Hepatocyte (in vitro differentiated cells): Measurements from ENCODE around the gene ACTR3C. TPM values are rescaled to one million over a fixed set of nuclear protein-coding genes. Genes with fewer than 3 reads are reported as not detected.

Experiments
- DNase-seq: peaks from one replicate; pipeline ENCODE4 v3.0.0-alpha.2; 2016; ENCODE audit warnings: low spot score
- H2AFZ ChIP-seq: fragments of 200-600 bp; sonication (generic); 2 replicates; pipeline ENCODE4 v1.6.0; 2016; ENCODE audit warnings: antibody characterized with exemption, mild to moderate bottlenecking
- H3K27ac ChIP-seq: fragments of 200-600 bp; sonication (generic); 2 replicates; pipeline ENCODE4 v1.5.1; 2016; ENCODE audit warnings: mild to moderate bottlenecking
- H3K27me3 ChIP-seq: fragments of 200-600 bp; sonication (generic); 2 replicates; pipeline ENCODE4 v1.6.1; 2016
- H3K36me3 ChIP-seq: fragments of 200-600 bp; sonication (generic); replicated peaks from 2 replicates; pipeline ENCODE4 v1.5.1; 2016; ENCODE audit warnings: low read depth; ENCODE audit not compliant: insufficient read depth
- H3K4me1 ChIP-seq: fragments of 200-600 bp; sonication (generic); 2 replicates; pipeline ENCODE4 v1.5.1; 2016; ENCODE audit warnings: mild to moderate bottlenecking, moderate library complexity; ENCODE audit not compliant: insufficient read depth
- H3K4me2 ChIP-seq: fragments of 200-600 bp; sonication (generic); 2 replicates; pipeline ENCODE4 v1.6.0; 2016
- H3K4me3 ChIP-seq: fragments of 200-600 bp; sonication (generic); 2 replicates; pipeline ENCODE4 v1.5.1; 2016; ENCODE audit warnings: mild to moderate bottlenecking
- H3K79me2 ChIP-seq: fragments of 200-600 bp; sonication (generic); 2 replicates; pipeline ENCODE4 v1.6.0; 2017; ENCODE audit warnings: mild to moderate bottlenecking
- H3K9me2 ChIP-seq: fragments of 200-600 bp; sonication (generic); replicated peaks from 2 replicates; pipeline ENCODE4 v1.6.0; 2017; ENCODE audit warnings: mild to moderate bottlenecking; ENCODE audit not compliant: insufficient read depth
- H3K9me3 ChIP-seq: fragments of 200-600 bp; sonication (generic); 2 replicates; pipeline ENCODE4 v1.5.1; 2016; ENCODE audit warnings: low read depth, mild to moderate bottlenecking
- H4K20me1 ChIP-seq: fragments of 200-600 bp; sonication (generic); 2 replicates; pipeline ENCODE4 v1.6.0; 2016; ENCODE audit warnings: mild to moderate bottlenecking; ENCODE audit not compliant: insufficient read depth, poor library complexity, severe bottlenecking
- EZH2 ChIP-seq: fragments of 200-600 bp; sonication (generic); IDR thresholded peaks from 2 replicates; pipeline ENCODE4 v1.6.1; 2016; ENCODE audit warnings: antibody characterized with exemption, mild to moderate bottlenecking, borderline replicate concordance
- EZH2phosphoT487 ChIP-seq: fragments of 200-600 bp; sonication (generic); IDR thresholded peaks from one replicate; pipeline ENCODE4 v1.6.1; 2018; ENCODE audit warnings: antibody characterized with exemption, mild to moderate bottlenecking, low read depth, moderate library complexity; ENCODE audit not compliant: unreplicated experiment, severe bottlenecking
- WGBS: methylation state at CpG from one replicate; pipeline ENCODE4 v1.1.6; 2016; ENCODE audit warnings: low lambda C conversion rate; ENCODE audit errors: missing lambda C conversion rate; 5-methylcytosine and 5-hydroxymethylcytosine counted together
- polyA plus RNA-seq: library from polyadenylated mRNA; unstranded; fragments of >200 nt; fragmentation: Nextera tagmentation; extraction: Ambion mirVana; gene quantifications from 2 replicates; pipeline ENCODE4 v1.2.1, GENCODE V29; 2016
- total RNA-seq: library from RNA; depleted of rRNA; stranded (reverse); fragments of >200 nt; gene quantifications from 2 replicates; pipeline ENCODE4 v1.2.3, GENCODE V29; 2014
- TF ChIP-seq, protein P1 (sequence below): fragments of 200-600 bp; sonication (generic); IDR thresholded peaks from 2 replicates; pipeline ENCODE4 v1.5.1; 2016; ENCODE audit warnings: antibody characterized with exemption, mild to moderate bottlenecking; ENCODE audit not compliant: poor library complexity

The ACTR3C gene
- total and polyA plus RNA-seq, 2 experiments from 2014 or later: 7.8 to 18.6 TPM

- Histone ChIP-seq H3K9me2 (no peaks in the 10 kb centered on the region), H2AFZ (no peak overlapping the region), H3K4me2 (peak overlapping the region; percentile 94), H4K20me1 (no peaks in the 10 kb centered on the region), H3K27ac (peak overlapping the region; percentile 96), H3K4me1 (peaks cover 42% of the 10 kb centered on the region), H3K4me3 (no peak overlapping the region), H3K9me3 (no peaks in the 10 kb centered on the region), H3K36me3 (no peaks in the 10 kb centered on the region), H3K27me3 (no peaks in the 10 kb centered on the region), H3K79me2 (peaks cover 78% of the 10 kb centered on the region)
- TF ChIP-seq EZH2phosphoT487 (no peak), EZH2 (no peak)
- TF ChIP-seq, protein P1, sequence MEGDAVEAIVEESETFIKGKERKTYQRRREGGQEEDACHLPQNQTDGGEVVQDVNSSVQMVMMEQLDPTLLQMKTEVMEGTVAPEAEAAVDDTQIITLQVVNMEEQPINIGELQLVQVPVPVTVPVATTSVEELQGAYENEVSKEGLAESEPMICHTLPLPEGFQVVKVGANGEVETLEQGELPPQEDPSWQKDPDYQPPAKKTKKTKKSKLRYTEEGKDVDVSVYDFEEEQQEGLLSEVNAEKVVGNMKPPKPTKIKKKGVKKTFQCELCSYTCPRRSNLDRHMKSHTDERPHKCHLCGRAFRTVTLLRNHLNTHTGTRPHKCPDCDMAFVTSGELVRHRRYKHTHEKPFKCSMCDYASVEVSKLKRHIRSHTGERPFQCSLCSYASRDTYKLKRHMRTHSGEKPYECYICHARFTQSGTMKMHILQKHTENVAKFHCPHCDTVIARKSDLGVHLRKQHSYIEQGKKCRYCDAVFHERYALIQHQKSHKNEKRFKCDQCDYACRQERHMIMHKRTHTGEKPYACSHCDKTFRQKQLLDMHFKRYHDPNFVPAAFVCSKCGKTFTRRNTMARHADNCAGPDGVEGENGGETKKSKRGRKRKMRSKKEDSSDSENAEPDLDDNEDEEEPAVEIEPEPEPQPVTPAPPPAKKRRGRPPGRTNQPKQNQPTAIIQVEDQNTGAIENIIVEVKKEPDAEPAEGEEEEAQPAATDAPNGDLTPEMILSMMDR: no peak
- DNase-seq: no peak
- 94% methylated on average over 42 of the region's 48 CpGs for WGBS
These were observed 48.0 kb upstream of the ACTR3C start for GRCh38 chr7:150371131-150371995.

- TF ChIP-seq, protein P1: no peak
- TF ChIP-seq EZH2 (no peak), EZH2phosphoT487 (no peak)
- no peaks in the 10 kb centered on the region for H3K27me3 ChIP-seq
- H3K9me3 ChIP-seq: no peaks in the 10 kb centered on the region
- no peaks in the 10 kb centered on the region for H3K9me2 ChIP-seq
- peak overlapping the region; percentile 96 for H3K27ac ChIP-seq
- 64% methylated on average over 3 of the region's 3 CpGs for WGBS
- peaks cover 35% of the 10 kb centered on the region for H3K4me1 ChIP-seq
- H3K79me2 ChIP-seq: peaks cover 75% of the 10 kb centered on the region
- no peaks in the 10 kb centered on the region for H3K36me3 ChIP-seq
- no peaks in the 10 kb centered on the region for H4K20me1 ChIP-seq
- no peak overlapping the region for H2AFZ ChIP-seq
- H3K4me3 ChIP-seq: no peak overlapping the region
- H3K4me2 ChIP-seq: peak overlapping the region; percentile 94
- DNase-seq: no peak
These were observed 47.3 kb upstream of the ACTR3C start for GRCh38 chr7:150370612-150371071.

GRCh38 chr7:150369748-150370501 is 46.6 kb upstream of the ACTR3C start:
- peak overlapping the region; percentile 96 for H3K27ac ChIP-seq
- TF ChIP-seq, protein P1: no peak
- no peak for TF ChIP-seq EZH2phosphoT487
- no peak for TF ChIP-seq EZH2
- no peak for DNase-seq
- H3K79me2 ChIP-seq: peaks cover 68% of the 10 kb centered on the region
- H3K36me3 ChIP-seq: no peaks in the 10 kb centered on the region
- peak overlapping the region; percentile 94 for H3K4me2 ChIP-seq
- no peaks in the 10 kb centered on the region for H3K9me2 ChIP-seq
- H3K4me1 ChIP-seq: peaks cover 34% of the 10 kb centered on the region
- WGBS: 33% methylated on average over 23 of the region's 23 CpGs
- no peaks in the 10 kb centered on the region for H3K9me3 ChIP-seq
- peak overlapping the region; percentile 87 for H3K4me3 ChIP-seq
- H3K27me3 ChIP-seq: no peaks in the 10 kb centered on the region
- no peaks in the 10 kb centered on the region for H4K20me1 ChIP-seq
- H2AFZ ChIP-seq: no peak overlapping the region
